Measurements from ENCODE around the gene EXOC4. TPM values are rescaled to one million over a fixed set of nuclear protein-coding genes. Genes with fewer than 3 reads are reported as not detected.

EXOC4 gene
- total RNA-seq, 1 experiment from 2014 or later: 75.8 TPM

- TF ChIP-seq, protein P1, sequence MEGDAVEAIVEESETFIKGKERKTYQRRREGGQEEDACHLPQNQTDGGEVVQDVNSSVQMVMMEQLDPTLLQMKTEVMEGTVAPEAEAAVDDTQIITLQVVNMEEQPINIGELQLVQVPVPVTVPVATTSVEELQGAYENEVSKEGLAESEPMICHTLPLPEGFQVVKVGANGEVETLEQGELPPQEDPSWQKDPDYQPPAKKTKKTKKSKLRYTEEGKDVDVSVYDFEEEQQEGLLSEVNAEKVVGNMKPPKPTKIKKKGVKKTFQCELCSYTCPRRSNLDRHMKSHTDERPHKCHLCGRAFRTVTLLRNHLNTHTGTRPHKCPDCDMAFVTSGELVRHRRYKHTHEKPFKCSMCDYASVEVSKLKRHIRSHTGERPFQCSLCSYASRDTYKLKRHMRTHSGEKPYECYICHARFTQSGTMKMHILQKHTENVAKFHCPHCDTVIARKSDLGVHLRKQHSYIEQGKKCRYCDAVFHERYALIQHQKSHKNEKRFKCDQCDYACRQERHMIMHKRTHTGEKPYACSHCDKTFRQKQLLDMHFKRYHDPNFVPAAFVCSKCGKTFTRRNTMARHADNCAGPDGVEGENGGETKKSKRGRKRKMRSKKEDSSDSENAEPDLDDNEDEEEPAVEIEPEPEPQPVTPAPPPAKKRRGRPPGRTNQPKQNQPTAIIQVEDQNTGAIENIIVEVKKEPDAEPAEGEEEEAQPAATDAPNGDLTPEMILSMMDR (conservative IDR thresholded peaks at IDR 0.05): no peak
- no peaks in the 10 kb centered on the region for H3K36me3 Mint-ChIP-seq (ENCODE audit: insufficient read depth in 1 of 3, low read depth in 3 of 3)
- Histone ChIP-seq H2BK20ac (ENCODE audit: low read depth, low read length, poor library complexity, severe bottlenecking) (no peak overlapping the region), H3K79me1 (ENCODE audit: insufficient read depth, low read depth, low read length, poor library complexity, severe bottlenecking) (no peaks in the 10 kb centered on the region), H3K4me2 (ENCODE audit: insufficient read depth, insufficient read length, low read length) (no peak overlapping the region), H3K56ac (ENCODE audit: insufficient read length, low read depth, low read length) (no peak overlapping the region), H2AFZ (ENCODE audit: low read length) (no peak overlapping the region), H3K9ac (ENCODE audit: extremely low read depth, insufficient read length, low read length) (no peak overlapping the region), H3T11ph (ENCODE audit: low read length) (no peak overlapping the region), H3K23me2 (ENCODE audit: insufficient read length, low read depth, low read length, poor library complexity, severe bottlenecking) (no peaks in the 10 kb centered on the region), H3K9me3 (ENCODE audit: control insufficient read depth, low read depth, low read length) (no peaks in the 10 kb centered on the region), H2BK120ac (ENCODE audit: low read depth, low read length, poor library complexity, severe bottlenecking) (no peak overlapping the region), H3K79me2 (ENCODE audit: insufficient read depth, low read length) (no peaks in the 10 kb centered on the region), H3K4me1 (ENCODE audit: insufficient read depth, low read length) (no peaks in the 10 kb centered on the region), H2BK12ac (ENCODE audit: insufficient read length, low read depth, low read length) (no peak overlapping the region), H3K23ac (ENCODE audit: insufficient read length, low read depth, low read length) (no peak overlapping the region), H4K91ac (ENCODE audit: insufficient read length, low read depth, low read length) (no peak overlapping the region), H4K20me1 (ENCODE audit: control insufficient read depth, insufficient read depth, insufficient read length) (no peaks in the 10 kb centered on the region), H2AK5ac (ENCODE audit: insufficient read length, low read length) (no peak overlapping the region), H3K27me3 (ENCODE audit: insufficient read depth, low read length) (no peaks in the 10 kb centered on the region), H3K18ac (ENCODE audit: insufficient read length, low read depth, low read length) (no peak overlapping the region), H4K8ac (replicated peaks; ENCODE audit: insufficient read length, low read depth, low read length) (no peak overlapping the region), H3K27ac (ENCODE audit: insufficient read length, low read depth, low read length) (no peak overlapping the region), H2BK15ac (ENCODE audit: low read depth, low read length) (no peak overlapping the region), H3K14ac (ENCODE audit: insufficient read depth, low read length) (no peak overlapping the region), H3K4ac (ENCODE audit: low read depth, low read length) (no peak overlapping the region), H4K5ac (ENCODE audit: insufficient read length, low read depth, low read length) (no peak overlapping the region), H2BK5ac (ENCODE audit: insufficient read length, low read length) (no peak overlapping the region)
- no peaks in the 10 kb centered on the region for H3K27me3 Mint-ChIP-seq (ENCODE audit: low read depth)
- H3K4me3 Mint-ChIP-seq: no peak overlapping the region
- H3K9me3 Mint-ChIP-seq: no peaks in the 10 kb centered on the region
- DNase-seq: no peak
- H3K27ac Mint-ChIP-seq: peak overlapping the region in 1 of 3 experiments; percentile 68; a peak in 1 of 7 replicates
- H3K4me1 Mint-ChIP-seq: peaks cover 0 to 3% of the 10 kb centered on the region in 2 experiments; a peak in 1 of 4 replicates
- no CpG with 5 or more reads among the region's 4 CpGs for WGBS (ENCODE audit: extremely low coverage, insufficient read length, low lambda C conversion rate)
Measured at GRCh38 chr7:133562621-133563020, 309.7 kb downstream of the EXOC4 start.
